HL-60/S4 treated with retinoic acid at 250 ng/mL for 4 days and 3 days (cell line): Measurements from ENCODE around the gene FPR1.
"Not testable (repeated sequence)": the region's sequence is repeated elsewhere in the genome, so short reads cannot be mapped to it uniquely, and the experiment has no call there.

Source experiments
- in situ Hi-C: fragments of 300-500 bp; cut with MboI; formaldehyde crosslinking; loops from 2 replicates; pipeline ENCODE4 v1.7.0; 2022; ENCODE audit warnings: low sequenced_read_pairs

Gene FPR1

DNA sequence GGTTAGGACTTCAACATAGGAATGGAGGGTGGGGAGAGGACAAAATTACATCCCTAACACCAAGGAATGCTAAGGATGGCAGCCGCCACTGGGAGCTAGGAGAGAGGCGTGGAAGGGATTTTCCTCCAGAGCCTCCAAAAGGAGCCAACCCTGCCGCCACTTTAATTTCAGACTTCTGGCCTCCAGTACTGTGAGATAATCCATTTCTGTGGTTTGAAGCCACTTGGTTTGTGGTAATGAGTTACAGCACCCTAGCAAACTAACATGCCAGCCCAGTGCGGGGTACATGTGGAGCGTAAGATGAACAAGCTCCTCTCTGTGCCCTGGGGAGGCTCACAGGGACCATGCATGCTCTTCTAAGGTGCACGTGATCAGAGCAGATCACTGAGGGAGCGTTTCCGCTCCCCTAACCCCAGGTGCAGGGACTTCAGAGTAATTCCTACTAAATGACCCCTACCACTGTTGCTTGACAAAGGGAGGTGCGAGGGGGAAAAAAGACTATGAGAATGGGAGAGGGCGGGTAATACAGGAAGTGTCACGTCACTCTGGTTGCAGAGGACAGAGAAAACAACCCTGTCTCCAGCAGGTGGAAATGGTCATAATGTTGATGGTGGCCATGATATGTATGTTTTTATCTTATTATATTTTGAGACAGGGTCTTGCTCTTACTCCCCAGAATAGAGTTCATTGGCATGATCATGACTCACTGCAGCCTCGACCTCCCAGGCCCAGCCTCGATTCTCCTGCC lies 12.0 kb downstream of the FPR1 start:
- in situ Hi-C loops: no loop called here

DNA sequence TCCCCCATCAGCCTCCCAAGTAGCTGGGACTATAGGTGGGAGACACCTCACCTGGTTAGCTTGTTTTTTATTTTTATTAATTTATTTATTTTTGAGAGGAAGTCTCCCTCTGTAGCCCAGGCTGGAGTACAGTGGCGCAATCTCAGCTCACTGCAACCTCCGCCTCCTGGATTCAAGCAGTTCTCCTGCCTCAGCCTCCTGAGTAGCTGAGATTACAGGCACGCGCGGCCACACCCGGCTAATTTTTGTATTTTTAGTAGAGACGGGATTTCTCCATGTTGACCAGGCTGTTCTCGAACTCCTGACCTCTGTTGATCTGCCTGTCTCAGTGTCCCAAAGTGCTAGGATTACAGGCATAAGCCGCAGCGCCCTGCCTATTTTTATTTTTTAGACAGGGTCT lies 13.2 kb downstream of the FPR1 start:
- in situ Hi-C loops: not testable (repeated sequence)

DNA sequence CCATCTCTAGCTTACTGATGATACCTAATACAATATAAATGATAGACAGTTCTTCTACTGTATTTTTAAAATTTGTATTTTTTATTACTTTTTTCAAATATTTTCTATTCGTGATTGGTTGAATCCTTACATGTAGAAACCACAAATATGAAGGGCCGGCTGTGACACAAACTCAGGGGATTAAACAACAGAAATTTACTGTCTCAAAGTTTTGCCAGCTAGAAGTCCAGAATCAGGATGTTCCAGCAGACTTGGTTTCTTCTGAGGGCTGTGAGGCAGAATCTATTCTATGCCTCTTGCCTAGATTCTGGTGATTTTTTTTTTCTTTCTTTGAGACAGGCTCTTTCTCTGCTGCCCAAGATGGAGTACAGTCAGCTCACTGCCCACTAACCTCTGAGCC lies 13.8 kb downstream of the FPR1 start:
- in situ Hi-C loops: no loop called here

DNA sequence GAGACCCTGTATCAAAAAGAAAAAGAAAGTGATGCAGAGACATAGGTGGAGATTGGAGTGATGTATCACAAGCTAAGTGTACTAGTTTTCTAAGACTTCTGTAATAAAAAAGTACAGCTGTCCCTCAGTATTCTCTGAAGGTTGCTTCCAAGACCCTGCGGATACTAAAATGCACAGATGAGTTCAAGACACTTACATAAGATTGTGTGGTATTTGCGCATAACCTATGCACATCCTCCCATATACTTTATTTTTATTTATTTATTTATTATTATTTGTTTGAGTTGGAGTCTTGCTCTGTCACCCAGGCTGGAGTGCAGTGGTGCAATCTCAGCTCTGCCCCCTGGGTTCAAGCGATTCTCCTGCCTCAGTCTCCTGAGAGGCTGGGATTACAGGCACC lies 14.3 kb downstream of the FPR1 start:
- in situ Hi-C loops: no loop called here

DNA sequence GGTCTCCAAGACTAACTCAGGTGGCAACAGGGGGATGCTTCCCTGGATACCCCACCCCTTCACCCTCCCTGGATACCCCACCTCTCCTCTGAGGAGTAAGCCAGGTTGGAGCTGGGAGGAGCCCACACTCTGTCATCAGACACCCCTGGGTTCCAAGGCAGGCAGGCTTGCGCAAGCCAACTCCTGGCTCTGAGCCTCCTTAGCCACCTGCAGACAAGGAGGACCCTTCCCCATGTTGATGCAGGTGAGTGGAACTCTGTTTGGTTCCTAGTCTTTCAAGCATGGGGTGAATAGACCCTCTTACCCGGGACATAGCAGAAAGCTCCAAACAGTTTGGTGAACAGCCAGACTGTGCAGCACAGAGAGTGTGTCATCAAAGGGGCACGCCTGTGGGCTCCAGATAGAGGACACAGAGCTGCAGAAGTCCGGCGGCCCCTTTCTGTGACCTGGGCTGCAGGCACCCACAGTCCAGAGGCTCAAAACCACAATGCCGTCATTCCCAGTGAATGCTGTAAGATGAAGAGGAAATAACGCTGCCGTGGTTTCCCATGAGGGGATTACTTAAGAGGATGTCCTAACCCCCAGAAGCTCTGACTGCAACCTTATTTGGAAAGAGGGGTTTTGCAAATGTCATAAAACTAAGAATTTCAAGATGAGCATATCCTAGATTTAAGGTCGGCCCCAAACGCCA lies 15.8 kb downstream of the FPR1 start:
- in situ Hi-C loops: no loop called here

DNA sequence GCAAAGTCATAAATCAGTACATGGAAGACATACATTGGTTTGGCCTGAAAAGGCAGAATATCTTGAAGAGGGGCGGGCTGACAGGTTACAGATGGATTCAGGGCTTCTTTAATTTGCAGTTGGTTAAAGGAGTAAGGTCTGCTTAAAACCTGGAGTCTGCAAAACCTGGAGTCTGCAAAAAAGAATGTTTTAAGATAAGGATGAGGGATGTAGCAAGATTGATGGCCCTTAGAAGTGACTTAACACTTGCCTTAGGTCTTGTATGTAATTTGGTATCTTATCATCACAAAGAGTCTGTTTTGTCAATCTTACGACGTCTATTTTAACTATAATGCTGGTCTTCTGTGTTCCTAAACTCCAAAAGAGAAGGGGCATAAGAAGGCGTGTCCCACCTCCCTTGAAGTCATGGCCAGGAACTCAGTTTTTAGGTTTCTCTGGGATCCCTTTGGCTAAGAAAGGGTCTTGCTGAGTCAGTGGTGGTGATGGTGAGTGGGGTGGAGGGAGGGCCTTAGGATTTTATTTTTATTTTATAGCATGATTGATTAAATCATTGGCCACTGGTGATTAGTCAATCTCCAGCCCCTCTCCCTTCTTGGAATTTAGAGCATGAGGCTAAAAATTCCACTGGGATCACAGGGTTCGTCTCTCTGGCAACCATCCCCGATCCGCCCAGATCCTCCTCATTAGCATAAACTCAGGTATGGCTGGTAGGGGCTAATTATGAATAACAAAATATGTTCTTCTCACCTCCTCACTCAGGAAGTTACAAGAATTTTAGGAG lies 17.7 kb downstream of the FPR1 start:
- in situ Hi-C loops: no loop called here

DNA sequence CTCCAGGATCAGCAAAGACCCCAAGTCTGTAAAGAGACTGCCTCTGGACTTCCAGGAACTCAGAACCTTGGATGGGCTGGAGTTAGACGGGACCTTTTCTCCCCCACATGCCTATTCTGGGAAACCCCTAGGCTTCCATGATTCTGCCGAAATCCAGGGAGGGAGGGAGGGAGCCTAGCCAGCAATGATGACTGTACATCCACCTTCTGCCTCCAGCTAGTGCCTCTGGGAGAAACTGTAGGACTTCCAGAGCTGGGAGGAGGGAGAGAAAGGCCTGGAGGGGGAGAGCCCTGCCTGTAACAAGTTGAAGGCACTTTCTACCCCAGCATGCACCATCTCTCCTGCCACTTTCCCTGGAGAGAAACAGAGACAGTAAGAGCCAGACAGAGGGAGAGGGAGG lies 21.9 kb downstream of the FPR1 start:
- in situ Hi-C loops: no loop called here

DNA sequence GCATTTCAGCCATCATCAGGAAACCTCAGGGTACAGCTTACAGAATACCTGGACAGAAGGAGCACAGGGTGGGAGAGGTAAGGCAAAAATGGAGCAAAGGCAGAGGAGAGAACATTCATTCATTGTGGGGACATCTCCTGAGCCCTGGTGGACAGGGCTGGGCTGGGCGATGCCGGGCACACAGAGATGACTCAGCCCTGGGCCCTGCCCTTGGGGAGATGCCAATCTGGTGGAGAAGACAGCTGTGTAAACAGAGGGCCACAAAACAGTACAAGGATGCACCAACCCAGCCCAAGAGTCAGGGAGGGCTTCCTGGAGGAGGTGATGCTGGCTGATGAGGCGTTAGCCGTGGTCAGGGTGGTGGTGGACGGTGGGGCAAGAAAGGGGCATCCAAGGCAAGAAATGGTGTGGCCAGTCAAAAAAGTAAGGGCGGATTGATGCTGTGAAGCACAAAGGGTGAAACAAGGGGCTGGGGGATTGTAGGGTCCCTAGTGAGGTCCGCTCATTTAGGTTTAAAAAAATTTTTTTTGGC lies 24.3 kb downstream of the FPR1 start:
- in situ Hi-C loops: no loop called here

DNA sequence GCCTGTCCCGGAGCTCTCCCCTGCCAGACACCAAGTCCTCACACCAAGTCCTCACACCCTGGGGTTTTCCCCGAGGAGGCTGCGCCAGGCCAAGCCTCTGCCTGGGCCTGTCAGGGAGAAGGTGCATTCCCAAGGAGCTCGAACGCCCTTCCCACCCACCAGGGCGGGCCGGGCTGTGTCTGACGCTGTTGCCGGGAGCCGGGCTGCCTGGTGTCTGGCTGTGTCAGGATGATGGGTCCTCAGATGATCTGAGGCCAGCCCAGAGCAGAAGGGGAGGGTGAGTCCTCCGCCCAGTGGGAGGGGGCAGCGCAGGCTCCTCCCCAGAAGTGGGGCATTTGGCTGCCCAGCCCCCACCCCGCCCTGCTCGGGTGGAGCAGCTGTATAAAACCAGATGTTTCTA lies 25.6 kb downstream of the FPR1 start:
- in situ Hi-C loops: no loop called here

DNA sequence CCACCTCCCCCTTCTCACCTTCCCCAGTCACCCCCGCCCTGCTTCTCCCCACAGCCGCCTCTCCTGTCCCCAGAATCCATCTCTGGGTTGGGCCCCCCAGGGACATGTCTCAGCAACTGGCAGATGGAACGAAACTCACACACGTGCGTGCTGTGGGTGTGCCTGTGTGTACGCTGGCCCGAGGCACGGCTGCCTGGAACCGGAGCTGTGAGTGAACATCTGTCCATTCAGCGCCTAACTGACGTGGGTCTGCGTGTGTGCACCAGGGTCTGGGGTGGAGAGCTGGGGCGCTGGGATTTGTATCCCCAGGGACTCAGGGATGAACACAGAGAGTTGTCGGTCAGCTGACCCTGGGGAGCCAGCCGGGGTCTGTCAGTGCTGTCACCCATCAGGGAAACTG lies 27.1 kb downstream of the FPR1 start:
- in situ Hi-C loops: no loop called here

DNA sequence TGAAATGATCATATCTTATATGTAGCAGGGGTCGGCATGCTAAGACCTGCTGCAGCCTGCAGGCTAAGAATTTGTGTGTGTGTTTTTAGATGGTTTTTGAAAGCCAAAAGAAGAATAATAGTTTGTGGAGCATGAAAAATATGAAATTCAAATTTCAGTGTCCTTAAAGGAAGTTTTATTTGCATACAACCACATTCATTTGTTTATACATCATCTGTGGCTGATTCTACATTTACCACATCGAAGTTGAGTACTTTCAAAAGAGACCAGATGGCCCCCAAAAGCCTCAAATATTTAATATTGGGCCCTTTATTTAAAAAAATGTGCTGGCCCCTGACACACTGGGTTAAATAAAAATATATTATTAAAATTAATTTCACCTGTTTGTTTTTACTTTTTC lies 29.2 kb downstream of the FPR1 start:
- in situ Hi-C loops: no loop called here

DNA sequence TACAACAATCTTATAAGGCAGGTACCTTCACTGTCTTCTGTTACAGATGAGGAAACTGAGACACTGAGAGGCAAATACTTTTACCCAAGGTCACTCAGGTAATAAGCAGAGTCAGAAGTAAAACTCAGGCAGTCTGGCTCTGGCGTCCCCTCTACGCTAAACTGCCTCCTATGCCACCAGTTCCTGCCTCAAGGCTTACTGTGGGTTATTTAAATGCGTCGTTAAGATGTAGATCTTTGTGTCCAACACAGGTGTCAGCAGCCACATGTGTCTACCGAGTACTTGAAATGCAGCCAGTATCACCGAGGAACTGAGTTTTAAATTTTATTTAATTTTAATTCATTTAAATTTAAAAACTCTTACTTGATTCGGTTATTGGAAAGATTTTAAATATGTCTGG lies 29.8 kb downstream of the FPR1 start:
- in situ Hi-C loops: no loop called here

DNA sequence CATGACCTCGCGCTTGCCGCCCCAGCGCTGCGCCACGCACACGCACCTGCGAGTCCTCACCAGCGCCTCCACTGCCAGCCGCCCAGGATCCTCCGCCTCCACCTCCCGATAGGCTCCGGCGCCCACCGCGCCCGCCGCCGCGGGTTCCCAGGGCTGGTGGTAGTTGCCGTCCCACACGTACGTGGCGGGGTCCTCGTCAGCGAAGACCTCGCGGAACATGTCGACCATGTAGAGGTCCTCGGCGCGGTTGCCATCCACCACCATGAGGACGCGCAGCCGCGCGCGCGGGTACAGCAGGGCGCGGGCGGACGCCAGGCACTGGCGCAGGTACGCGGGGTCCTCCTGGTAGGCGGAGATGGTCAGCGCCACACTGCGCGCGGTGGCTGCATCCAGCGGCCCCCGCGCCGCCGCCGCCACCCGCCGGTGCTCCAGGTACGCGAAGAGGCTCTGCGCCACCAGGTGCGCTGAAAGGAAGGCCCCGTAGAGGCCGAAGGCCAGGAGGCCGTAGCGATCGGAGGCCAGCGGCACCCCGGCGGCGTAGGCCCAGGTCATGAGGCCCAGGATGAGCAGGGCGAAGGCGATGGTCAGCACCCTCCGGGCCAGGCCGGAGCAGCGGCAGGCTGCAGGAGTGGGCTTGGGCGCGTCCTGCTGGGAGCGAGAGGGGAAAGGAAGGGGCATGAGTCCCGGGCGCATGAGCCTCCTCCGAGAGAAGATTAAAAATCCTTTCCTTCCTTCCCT lies 32.3 kb downstream of the FPR1 start:
- in situ Hi-C loops: no loop called here

DNA sequence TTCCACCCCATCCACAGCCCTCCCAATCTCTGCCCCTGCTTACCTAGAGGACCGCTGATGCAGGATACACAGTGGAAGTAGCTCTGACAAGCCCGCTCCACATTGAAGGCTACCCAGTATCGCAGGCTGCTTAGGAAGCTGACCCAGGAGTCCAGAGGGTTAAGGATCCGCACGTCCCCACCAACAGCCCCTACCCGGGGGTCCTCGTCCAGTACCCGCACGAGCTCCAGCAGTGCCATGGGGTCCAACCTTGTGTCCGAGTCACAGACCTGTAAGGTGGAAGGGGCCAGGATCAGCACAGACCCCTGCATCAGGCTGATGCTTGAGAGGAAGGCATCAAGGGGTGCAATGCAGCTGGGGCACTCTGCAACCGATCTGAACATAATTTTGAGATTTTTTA lies 34.8 kb downstream of the FPR1 start:
- in situ Hi-C loops: no loop called here

DNA sequence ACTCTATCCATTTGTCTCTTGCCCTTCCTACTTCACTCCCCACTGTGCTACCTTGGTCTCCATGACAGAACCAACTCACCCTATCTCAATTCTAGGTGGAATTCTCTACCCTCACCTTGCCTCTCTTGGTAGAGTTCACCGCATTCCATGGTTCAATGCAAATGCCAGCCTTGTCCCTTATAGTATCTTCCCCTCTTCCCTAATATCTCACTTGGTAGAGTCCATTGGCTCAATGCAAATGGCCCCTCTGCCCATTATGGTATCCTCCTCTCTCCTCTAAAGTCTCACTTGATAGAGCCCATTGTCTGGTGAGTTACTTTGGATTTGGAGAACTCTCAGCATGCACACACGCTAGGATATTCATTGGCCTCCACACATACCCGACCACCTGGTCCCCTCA lies 35.8 kb downstream of the FPR1 start:
- in situ Hi-C loops: no loop called here

DNA sequence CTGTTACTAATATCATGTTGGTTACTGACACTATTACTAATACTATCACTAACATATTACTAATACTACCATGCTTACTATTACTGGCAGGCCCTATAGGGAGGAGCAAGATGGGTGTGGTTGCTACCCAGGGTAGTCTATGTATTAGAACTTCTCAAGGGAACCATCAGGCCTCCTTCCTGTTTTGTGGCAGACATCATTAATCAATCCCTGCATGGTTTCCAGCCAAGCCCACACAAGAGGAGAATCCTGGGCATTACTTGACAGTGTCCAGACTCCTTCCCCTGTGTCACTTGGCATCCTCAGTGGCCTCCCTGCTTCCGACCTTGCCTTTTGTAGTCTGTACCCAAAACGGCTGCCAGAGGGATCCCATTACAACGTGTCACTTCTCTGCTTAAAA lies 36.8 kb downstream of the FPR1 start:
- in situ Hi-C loops: no loop called here

DNA sequence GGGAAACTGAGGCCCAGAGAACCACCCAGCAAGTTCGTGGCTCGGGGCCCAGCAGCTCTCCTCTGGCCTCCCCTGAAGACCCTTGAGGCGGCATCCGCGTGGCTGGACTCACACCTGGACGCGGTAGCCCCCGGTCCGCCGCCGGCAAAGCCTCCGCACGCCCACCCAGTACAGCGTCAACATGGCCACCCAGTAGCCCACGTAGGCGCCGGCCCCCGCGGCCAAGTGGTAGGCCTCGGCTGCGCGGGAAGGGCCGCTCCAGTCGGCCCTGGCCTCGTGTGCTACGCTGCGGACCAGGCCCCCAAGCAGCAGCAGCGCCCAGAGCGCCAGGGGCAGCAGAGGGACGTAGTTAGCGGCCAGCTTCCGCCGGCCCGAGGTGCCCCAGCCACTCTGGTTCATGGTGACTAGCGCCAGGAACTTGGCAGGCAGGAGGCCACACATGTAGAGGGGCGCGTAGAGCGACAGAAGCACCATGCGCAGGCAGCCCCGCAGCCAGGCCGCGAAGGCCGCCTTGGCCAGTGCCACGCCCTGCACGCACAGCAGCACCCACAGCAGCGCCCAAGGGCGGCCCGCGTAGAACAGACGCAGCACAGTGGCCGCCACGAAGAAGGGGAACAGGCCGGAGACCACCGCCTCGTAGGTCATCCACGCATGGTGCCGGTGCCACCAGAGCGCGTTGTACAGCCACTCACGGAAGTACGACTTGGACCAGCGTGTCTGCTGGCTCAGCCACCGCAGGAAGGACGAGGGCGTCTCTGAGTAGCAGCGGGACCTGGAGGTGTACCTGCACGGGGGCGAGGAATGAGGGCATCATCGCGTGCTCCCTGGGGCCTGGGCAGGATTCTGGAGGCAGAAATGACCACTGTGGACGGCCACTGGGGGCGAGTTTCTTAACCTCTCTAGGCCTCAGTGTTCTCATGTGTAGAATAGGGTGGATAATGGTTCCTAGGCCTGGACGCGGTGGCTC lies 38.1 kb downstream of the FPR1 start:
- in situ Hi-C loops: no loop called here

DNA sequence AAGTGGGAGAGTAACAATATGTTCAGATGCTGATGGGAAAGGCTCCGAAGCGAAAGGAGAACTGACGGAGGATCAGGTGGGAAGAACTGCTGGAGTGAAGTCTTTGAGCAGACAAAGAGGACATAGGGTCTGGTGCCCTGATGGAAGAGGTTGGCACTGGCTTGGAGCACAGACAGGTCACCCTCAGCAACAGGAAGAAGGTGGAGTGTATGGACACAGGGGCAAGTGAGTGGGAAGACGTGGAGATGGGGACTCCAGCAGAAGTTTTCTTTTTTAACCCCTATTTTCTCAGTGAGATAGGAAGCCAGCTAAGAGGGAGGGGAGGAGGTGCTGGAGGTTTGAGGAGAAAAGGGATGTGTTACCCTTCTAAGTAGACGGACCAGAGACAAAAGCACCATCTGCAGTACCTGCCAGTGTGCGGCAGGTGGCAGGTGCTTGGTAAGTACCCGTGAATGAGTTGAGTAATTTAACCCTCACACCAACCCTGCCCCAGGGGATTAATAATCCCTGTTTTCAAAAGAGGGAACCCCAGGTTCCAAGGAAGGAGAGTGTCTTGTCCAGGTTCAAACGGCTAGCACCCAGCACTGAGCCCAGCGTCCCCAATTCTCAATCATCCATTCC lies 39.1 kb downstream of the FPR1 start:
- in situ Hi-C loops: no loop called here

DNA sequence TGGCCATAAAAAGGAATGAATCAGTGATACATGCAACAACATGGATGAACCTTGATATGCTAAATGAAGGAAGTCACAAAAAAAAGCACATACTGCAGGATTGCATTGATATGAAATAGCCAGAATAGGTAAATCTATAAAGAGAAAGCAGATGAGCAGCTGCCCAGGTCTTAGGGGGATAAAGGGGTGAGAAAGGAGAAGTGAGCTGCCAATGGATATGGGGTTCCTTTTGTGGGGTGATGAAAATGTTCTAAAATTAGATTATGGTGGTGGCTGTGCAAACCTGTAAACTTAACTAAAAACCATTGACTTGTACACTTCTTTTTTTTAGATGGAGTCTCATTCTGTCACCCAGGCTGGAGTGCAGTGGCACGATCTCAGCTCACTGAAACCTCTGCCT lies 40.0 kb downstream of the FPR1 start:
- in situ Hi-C loops: no loop called here
